ENCODE results near the gene RBM10. TPM values are rescaled to one million over a fixed set of nuclear protein-coding genes. Genes with fewer than 3 reads are reported as not detected.

The RBM10 gene
- total and polyA plus RNA-seq, 9 of the 15 experiments (the other 6 are each of a cell fraction or from before 2014, with no cell fraction given), result 1.1 to 61.7 (median 31.5) TPM

DNA sequence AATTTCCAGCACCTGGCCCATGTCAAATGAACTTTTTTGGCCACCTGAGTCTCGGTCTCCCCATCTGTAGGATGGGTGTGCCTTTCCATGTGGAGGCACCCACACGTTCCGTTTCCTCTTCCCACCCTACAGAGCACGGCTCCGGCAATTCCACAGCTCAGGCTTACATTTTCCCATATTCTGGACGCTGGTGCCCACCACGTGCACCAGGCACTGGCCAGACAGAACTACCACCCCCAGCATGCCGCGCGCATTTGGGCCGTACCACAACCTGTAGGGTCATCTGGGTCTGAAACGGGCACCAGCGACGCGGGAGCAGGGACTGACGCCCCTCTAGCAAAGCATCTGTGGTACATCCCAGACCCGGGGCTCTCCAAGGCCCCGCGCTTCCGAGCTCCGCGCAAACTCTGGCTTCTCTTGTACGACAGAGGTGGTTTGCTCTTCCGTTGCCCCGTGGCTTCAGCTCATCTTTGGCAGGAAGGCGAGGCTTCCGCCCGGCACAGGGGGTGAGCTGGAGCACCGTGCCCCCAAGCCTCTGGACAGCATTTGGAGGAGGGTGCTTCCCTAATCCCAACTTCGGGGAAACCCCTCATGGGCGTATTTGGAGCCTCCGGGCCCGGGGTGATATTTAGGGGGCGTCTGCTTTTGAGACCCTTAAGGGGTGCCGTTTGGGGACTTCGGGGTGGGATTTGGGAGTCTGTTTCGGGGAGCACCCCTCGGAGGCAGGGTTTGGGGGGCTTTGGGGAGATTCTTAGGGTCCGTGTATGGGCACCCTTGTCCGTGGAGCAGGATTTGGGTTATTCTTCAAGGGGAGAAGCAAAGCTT is 45.6 kb downstream of the RBM10 start (continued):
- TF ChIP-seq, protein P1, sequence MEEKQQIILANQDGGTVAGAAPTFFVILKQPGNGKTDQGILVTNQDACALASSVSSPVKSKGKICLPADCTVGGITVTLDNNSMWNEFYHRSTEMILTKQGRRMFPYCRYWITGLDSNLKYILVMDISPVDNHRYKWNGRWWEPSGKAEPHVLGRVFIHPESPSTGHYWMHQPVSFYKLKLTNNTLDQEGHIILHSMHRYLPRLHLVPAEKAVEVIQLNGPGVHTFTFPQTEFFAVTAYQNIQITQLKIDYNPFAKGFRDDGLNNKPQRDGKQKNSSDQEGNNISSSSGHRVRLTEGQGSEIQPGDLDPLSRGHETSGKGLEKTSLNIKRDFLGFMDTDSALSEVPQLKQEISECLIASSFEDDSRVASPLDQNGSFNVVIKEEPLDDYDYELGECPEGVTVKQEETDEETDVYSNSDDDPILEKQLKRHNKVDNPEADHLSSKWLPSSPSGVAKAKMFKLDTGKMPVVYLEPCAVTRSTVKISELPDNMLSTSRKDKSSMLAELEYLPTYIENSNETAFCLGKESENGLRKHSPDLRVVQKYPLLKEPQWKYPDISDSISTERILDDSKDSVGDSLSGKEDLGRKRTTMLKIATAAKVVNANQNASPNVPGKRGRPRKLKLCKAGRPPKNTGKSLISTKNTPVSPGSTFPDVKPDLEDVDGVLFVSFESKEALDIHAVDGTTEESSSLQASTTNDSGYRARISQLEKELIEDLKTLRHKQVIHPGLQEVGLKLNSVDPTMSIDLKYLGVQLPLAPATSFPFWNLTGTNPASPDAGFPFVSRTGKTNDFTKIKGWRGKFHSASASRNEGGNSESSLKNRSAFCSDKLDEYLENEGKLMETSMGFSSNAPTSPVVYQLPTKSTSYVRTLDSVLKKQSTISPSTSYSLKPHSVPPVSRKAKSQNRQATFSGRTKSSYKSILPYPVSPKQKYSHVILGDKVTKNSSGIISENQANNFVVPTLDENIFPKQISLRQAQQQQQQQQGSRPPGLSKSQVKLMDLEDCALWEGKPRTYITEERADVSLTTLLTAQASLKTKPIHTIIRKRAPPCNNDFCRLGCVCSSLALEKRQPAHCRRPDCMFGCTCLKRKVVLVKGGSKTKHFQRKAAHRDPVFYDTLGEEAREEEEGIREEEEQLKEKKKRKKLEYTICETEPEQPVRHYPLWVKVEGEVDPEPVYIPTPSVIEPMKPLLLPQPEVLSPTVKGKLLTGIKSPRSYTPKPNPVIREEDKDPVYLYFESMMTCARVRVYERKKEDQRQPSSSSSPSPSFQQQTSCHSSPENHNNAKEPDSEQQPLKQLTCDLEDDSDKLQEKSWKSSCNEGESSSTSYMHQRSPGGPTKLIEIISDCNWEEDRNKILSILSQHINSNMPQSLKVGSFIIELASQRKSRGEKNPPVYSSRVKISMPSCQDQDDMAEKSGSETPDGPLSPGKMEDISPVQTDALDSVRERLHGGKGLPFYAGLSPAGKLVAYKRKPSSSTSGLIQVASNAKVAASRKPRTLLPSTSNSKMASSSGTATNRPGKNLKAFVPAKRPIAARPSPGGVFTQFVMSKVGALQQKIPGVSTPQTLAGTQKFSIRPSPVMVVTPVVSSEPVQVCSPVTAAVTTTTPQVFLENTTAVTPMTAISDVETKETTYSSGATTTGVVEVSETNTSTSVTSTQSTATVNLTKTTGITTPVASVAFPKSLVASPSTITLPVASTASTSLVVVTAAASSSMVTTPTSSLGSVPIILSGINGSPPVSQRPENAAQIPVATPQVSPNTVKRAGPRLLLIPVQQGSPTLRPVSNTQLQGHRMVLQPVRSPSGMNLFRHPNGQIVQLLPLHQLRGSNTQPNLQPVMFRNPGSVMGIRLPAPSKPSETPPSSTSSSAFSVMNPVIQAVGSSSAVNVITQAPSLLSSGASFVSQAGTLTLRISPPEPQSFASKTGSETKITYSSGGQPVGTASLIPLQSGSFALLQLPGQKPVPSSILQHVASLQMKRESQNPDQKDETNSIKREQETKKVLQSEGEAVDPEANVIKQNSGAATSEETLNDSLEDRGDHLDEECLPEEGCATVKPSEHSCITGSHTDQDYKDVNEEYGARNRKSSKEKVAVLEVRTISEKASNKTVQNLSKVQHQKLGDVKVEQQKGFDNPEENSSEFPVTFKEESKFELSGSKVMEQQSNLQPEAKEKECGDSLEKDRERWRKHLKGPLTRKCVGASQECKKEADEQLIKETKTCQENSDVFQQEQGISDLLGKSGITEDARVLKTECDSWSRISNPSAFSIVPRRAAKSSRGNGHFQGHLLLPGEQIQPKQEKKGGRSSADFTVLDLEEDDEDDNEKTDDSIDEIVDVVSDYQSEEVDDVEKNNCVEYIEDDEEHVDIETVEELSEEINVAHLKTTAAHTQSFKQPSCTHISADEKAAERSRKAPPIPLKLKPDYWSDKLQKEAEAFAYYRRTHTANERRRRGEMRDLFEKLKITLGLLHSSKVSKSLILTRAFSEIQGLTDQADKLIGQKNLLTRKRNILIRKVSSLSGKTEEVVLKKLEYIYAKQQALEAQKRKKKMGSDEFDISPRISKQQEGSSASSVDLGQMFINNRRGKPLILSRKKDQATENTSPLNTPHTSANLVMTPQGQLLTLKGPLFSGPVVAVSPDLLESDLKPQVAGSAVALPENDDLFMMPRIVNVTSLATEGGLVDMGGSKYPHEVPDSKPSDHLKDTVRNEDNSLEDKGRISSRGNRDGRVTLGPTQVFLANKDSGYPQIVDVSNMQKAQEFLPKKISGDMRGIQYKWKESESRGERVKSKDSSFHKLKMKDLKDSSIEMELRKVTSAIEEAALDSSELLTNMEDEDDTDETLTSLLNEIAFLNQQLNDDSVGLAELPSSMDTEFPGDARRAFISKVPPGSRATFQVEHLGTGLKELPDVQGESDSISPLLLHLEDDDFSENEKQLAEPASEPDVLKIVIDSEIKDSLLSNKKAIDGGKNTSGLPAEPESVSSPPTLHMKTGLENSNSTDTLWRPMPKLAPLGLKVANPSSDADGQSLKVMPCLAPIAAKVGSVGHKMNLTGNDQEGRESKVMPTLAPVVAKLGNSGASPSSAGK (IDR thresholded peaks at IDR 0.05), result peak; percentile 43; the same call in 1 of the 2 replicates
- TF ChIP-seq MEF2D (tag; conservative IDR thresholded peaks at IDR 0.05; ENCODE audit: low read depth) (no peak), RBM34 (IDR thresholded peaks at IDR 0.05; ENCODE audit: borderline replicate concordance, insufficient read depth, low read length) (no peak), EP300 (IDR thresholded peaks at IDR 0.05; ENCODE audit: low read length) (no peak), RBM25 (IDR thresholded peaks at IDR 0.05; ENCODE audit: low read depth, low read length, severe bottlenecking) (peak; percentile 84), POLR2A (conservative IDR thresholded peaks at IDR 0.05) (peak; percentile 62), FOXK2 (conservative IDR thresholded peaks at IDR 0.05 in 1 of 2, IDR thresholded peaks at IDR 0.05 in 1 of 2; ENCODE audit: low read depth in 2 of 2) (peak in 1 of 2 experiments; percentile 98; a peak in 2 of 4 replicates), TCF7L2 (IDR thresholded peaks at IDR 0.05; ENCODE audit: low read depth, low read length) (peak; percentile 86), SUPT5H (IDR thresholded peaks at IDR 0.05) (peak; percentile 48; the same call in 1 of the 2 replicates), ZNF354B (CRISPR knock-in tag; IDR thresholded peaks at IDR 0.05) (no peak), ATF1 (CRISPR knock-in tag; IDR thresholded peaks at IDR 0.05) (no peak), ATF1 (tag; IDR thresholded peaks at IDR 0.05) (0 out of 2 replicates have a peak, but pooled peaks have one; percentile 14)
- TF ChIP-seq, protein P2, sequence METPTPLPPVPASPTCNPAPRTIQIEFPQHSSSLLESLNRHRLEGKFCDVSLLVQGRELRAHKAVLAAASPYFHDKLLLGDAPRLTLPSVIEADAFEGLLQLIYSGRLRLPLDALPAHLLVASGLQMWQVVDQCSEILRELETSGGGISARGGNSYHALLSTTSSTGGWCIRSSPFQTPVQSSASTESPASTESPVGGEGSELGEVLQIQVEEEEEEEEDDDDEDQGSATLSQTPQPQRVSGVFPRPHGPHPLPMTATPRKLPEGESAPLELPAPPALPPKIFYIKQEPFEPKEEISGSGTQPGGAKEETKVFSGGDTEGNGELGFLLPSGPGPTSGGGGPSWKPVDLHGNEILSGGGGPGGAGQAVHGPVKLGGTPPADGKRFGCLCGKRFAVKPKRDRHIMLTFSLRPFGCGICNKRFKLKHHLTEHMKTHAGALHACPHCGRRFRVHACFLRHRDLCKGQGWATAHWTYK (CRISPR knock-in tag; IDR thresholded peaks at IDR 0.05), result no peak
